Left forelimb (tissue), 1 donor: ENCODE data around the gene DGCR2.
"Not testable (repeated sequence)": the region's sequence is repeated elsewhere in the genome, so short reads cannot be mapped to it uniquely, and the experiment has no call there.

Experiments
- DNase-seq: peaks from one replicate; pipeline ENCODE4 v3.0.0-alpha.2; 2018; ENCODE audit warnings: low spot score

DGCR2 gene

GRCh38 chr22:19081351-19081750 is 40.9 kb downstream of the DGCR2 start:
- no peak for DNase-seq

GRCh38 chr22:19080853-19081252 is 41.4 kb downstream of the DGCR2 start:
- no peak for DNase-seq

GRCh38 chr22:19079691-19080090 is 42.5 kb downstream of the DGCR2 start:
- no peak for DNase-seq

GRCh38 chr22:19075404-19075803 is 46.8 kb downstream of the DGCR2 start:
- no peak for DNase-seq

GRCh38 chr22:19072853-19073252 is 49.4 kb downstream of the DGCR2 start:
- not testable (repeated sequence) for DNase-seq

GRCh38 chr22:19070397-19071169 is 51.6 kb downstream of the DGCR2 start:
- DNase-seq, result no peak

GRCh38 chr22:19069451-19069850 is 52.8 kb downstream of the DGCR2 start:
- no peak for DNase-seq

GRCh38 chr22:19068784-19069271 is 53.4 kb downstream of the DGCR2 start:
- no peak for DNase-seq

- no peak for DNase-seq
These were observed 54.4 kb downstream of the DGCR2 start for GRCh38 chr22:19067696-19068348.

- no peak for DNase-seq
These were observed 55.5 kb downstream of the DGCR2 start for GRCh38 chr22:19066531-19067271.

GRCh38 chr22:19065929-19066328 is 56.3 kb downstream of the DGCR2 start:
- DNase-seq, result no peak

- no peak for DNase-seq
These were observed 56.8 kb downstream of the DGCR2 start for GRCh38 chr22:19065298-19065859.

- no peak for DNase-seq
These were observed 57.7 kb downstream of the DGCR2 start for GRCh38 chr22:19064354-19065054.

GRCh38 chr22:19063581-19064353 is 58.4 kb downstream of the DGCR2 start:
- DNase-seq, result no peak

- no peak for DNase-seq
These were observed 59.3 kb downstream of the DGCR2 start for GRCh38 chr22:19062943-19063308.

GRCh38 chr22:19062139-19062942 is 59.9 kb downstream of the DGCR2 start:
- no peak for DNase-seq

GRCh38 chr22:19061471-19062138 is 60.6 kb downstream of the DGCR2 start:
- no peak for DNase-seq

- no peak for DNase-seq
These were observed 61.7 kb downstream of the DGCR2 start for GRCh38 chr22:19060356-19061009.
